ENCODE data around the gene MOCOS. TPM values are rescaled to one million over a fixed set of nuclear protein-coding genes. Genes with fewer than 3 reads are reported as not detected.

The MOCOS gene, protein sequence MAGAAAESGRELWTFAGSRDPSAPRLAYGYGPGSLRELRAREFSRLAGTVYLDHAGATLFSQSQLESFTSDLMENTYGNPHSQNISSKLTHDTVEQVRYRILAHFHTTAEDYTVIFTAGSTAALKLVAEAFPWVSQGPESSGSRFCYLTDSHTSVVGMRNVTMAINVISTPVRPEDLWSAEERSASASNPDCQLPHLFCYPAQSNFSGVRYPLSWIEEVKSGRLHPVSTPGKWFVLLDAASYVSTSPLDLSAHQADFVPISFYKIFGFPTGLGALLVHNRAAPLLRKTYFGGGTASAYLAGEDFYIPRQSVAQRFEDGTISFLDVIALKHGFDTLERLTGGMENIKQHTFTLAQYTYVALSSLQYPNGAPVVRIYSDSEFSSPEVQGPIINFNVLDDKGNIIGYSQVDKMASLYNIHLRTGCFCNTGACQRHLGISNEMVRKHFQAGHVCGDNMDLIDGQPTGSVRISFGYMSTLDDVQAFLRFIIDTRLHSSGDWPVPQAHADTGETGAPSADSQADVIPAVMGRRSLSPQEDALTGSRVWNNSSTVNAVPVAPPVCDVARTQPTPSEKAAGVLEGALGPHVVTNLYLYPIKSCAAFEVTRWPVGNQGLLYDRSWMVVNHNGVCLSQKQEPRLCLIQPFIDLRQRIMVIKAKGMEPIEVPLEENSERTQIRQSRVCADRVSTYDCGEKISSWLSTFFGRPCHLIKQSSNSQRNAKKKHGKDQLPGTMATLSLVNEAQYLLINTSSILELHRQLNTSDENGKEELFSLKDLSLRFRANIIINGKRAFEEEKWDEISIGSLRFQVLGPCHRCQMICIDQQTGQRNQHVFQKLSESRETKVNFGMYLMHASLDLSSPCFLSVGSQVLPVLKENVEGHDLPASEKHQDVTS
- total RNA-seq, result 2.2 TPM

- H3K4me3 ChIP-seq, result peak within 1 kb of the TSS; percentile 64 to 67
- H3K27ac ChIP-seq, result no peak within 1 kb of the TSS
Measured at GRCh38 chr18:36187193-36187825, at the start of gene MOCOS. MOCOS (plus strand) TSS chr18:36187497; CDS start chr18:36187540, 43 bp downstream.

DNA sequence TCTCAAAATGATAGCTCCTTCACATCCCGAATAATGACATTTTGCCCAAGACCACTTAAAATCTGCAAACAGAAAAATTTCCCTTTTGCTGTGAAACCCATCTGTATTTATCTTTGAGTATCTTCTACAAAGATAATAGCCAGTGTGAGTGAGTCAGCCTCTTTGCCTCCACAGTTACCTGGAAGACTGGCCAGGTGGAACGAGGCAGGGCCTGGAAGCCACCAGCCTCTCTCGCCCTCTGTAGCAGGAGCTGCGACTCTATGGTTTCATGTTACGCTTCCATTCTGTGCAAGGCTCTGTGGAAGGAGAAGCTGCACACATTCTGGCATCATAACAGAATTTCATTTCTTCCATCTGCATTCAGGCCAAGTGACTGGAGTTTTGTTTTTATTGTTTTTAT, 48.1 kb upstream of the MOCOS start:
- intact Hi-C loops (cut with DNase I), result no loop called here
- Histone ChIP-seq H3K27me3 (no peaks in the 10 kb centered on the region), H3K27ac (no peak overlapping the region), H3K4me1 (peaks cover 5% of the 10 kb centered on the region), H3K4me3 (no peak overlapping the region), H3K9me3 (no peaks in the 10 kb centered on the region), H3K36me3 (peaks cover 0 to 69% of the 10 kb centered on the region in 2 donors)
- TF ChIP-seq POLR2A (IDR thresholded peaks at IDR 0.05) (no peak), POLR2AphosphoS5 (IDR thresholded peaks at IDR 0.05; ENCODE audit: insufficient read depth in 1 of 2, low read depth in 1 of 2) (no peak), CTCF (IDR thresholded peaks at IDR 0.05) (no peak)
- DNase-seq (ENCODE audit: extremely low spot score in 2 of 2), result no peak

More at GRCh38 chr18:36187193-36187825, at the start of gene MOCOS:
- Histone ChIP-seq H3K4me1 (peaks cover 25% of the 10 kb centered on the region), H3K27me3 (no peaks in the 10 kb centered on the region), H3K9me3 (no peaks in the 10 kb centered on the region), H3K36me3 (no peaks in the 10 kb centered on the region)
- no peak for TF ChIP-seq CTCF (IDR thresholded peaks at IDR 0.05)
- TF ChIP-seq POLR2A (IDR thresholded peaks at IDR 0.05), result no peak
- TF ChIP-seq POLR2AphosphoS5 (IDR thresholded peaks at IDR 0.05; ENCODE audit: insufficient read depth in 1 of 2, low read depth in 1 of 2), result no peak
- intact Hi-C loops (cut with DNase I), result no loop called here
- DNase-seq (ENCODE audit: extremely low spot score in 2 of 2), result no peak

- Histone ChIP-seq H3K4me1 (no peaks in the 10 kb centered on the region), H3K36me3 (peaks cover 0 to 84% of the 10 kb centered on the region in 2 donors)
- intact Hi-C loops (cut with DNase I), result no loop called here
Measured at GRCh38 chr18:36141576-36141975, 45.7 kb upstream of the MOCOS start.

GRCh38 chr18:36142751-36143150, 44.5 kb upstream of the MOCOS start:
- no peaks in the 10 kb centered on the region for H3K4me1 ChIP-seq
- peaks cover 0 to 86% of the 10 kb centered on the region in 2 donors for H3K36me3 ChIP-seq

More at GRCh38 chr18:36141576-36141975, 45.7 kb upstream of the MOCOS start:
- TF ChIP-seq POLR2AphosphoS5 (IDR thresholded peaks at IDR 0.05; ENCODE audit: insufficient read depth in 1 of 2, low read depth in 1 of 2) (no peak), CTCF (IDR thresholded peaks at IDR 0.05) (no peak), POLR2A (IDR thresholded peaks at IDR 0.05) (no peak)
- Histone ChIP-seq H3K9me3 (no peaks in the 10 kb centered on the region), H3K4me3 (no peak overlapping the region), H3K27ac (no peak overlapping the region), H3K27me3 (no peaks in the 10 kb centered on the region)
- no peak for DNase-seq (ENCODE audit: extremely low spot score in 2 of 2)

More at GRCh38 chr18:36142751-36143150, 44.5 kb upstream of the MOCOS start:
- no peak for DNase-seq (ENCODE audit: extremely low spot score in 2 of 2)
- Histone ChIP-seq H3K4me3 (no peak overlapping the region), H3K27ac (no peak overlapping the region), H3K9me3 (no peaks in the 10 kb centered on the region), H3K27me3 (no peaks in the 10 kb centered on the region)
- intact Hi-C loops (cut with DNase I), result no loop called here
- TF ChIP-seq POLR2AphosphoS5 (IDR thresholded peaks at IDR 0.05; ENCODE audit: insufficient read depth in 1 of 2, low read depth in 1 of 2), result no peak
- TF ChIP-seq POLR2A (IDR thresholded peaks at IDR 0.05), result no peak
- TF ChIP-seq CTCF (IDR thresholded peaks at IDR 0.05), result no peak

All from vagina (tissue), 2 donors.